Rectal smooth muscle tissue (tissue), 1 donor: ENCODE data around the gene TSLP.

Source experiments
- H3K27ac ChIP-seq: one replicate; pipeline ENCODE4 v1.7.0; 2013; ENCODE audit warnings: low read depth, low read length, inconsistent platforms
- H3K27me3 ChIP-seq: one replicate; pipeline ENCODE4 v1.7.0; 2013; ENCODE audit warnings: low read length; ENCODE audit not compliant: control insufficient read depth, insufficient read depth
- H3K36me3 ChIP-seq: one replicate; pipeline ENCODE4 v1.7.0; 2013; ENCODE audit warnings: low read length; ENCODE audit not compliant: control insufficient read depth, insufficient read depth
- H3K4me1 ChIP-seq: one replicate; pipeline ENCODE4 v1.7.0; 2013; ENCODE audit warnings: low read length; ENCODE audit not compliant: control insufficient read depth, insufficient read depth
- H3K4me3 ChIP-seq: one replicate; pipeline ENCODE4 v1.7.0; 2013; ENCODE audit warnings: low read length
- H3K9ac ChIP-seq: one replicate; pipeline ENCODE4 v1.7.0; 2013; ENCODE audit warnings: low read length

TSLP gene

GRCh38 chr5:111072949-111073682 is 1.6 kb downstream of the TSLP start:
- Histone ChIP-seq H3K27ac (no peak overlapping the region), H3K27me3 (peaks cover 2% of the 10 kb centered on the region), H3K9ac (no peak overlapping the region), H3K36me3 (no peaks in the 10 kb centered on the region), H3K4me3 (peak overlapping the region; percentile 60), H3K4me1 (no peaks in the 10 kb centered on the region)

- Histone ChIP-seq H3K4me3 (no peak overlapping the region), H3K36me3 (no peaks in the 10 kb centered on the region), H3K27me3 (peaks cover 2% of the 10 kb centered on the region), H3K27ac (no peak overlapping the region), H3K9ac (no peak overlapping the region), H3K4me1 (no peaks in the 10 kb centered on the region)
These were observed 2.7 kb downstream of the TSLP start for GRCh38 chr5:111074244-111074643.

GRCh38 chr5:111075520-111075919 is 4.0 kb downstream of the TSLP start:
- H3K27me3 ChIP-seq = peaks cover 2% of the 10 kb centered on the region
- no peak overlapping the region for H3K9ac ChIP-seq
- H3K27ac ChIP-seq = no peak overlapping the region
- H3K36me3 ChIP-seq = no peaks in the 10 kb centered on the region
- no peak overlapping the region for H3K4me3 ChIP-seq
- H3K4me1 ChIP-seq = no peaks in the 10 kb centered on the region

- Histone ChIP-seq H3K4me3 (no peak overlapping the region), H3K4me1 (no peaks in the 10 kb centered on the region), H3K9ac (no peak overlapping the region), H3K27ac (no peak overlapping the region), H3K36me3 (no peaks in the 10 kb centered on the region), H3K27me3 (peaks cover 2% of the 10 kb centered on the region)
These were observed 4.6 kb downstream of the TSLP start for GRCh38 chr5:111076091-111076490.

- Histone ChIP-seq H3K27me3 (no peaks in the 10 kb centered on the region), H3K4me3 (no peak overlapping the region), H3K27ac (no peak overlapping the region), H3K36me3 (no peaks in the 10 kb centered on the region), H3K9ac (no peak overlapping the region), H3K4me1 (no peaks in the 10 kb centered on the region)
These were observed 6.2 kb downstream of the TSLP start for GRCh38 chr5:111077678-111078077.

- Histone ChIP-seq H3K36me3 (no peaks in the 10 kb centered on the region), H3K9ac (no peak overlapping the region), H3K27ac (no peak overlapping the region), H3K4me1 (no peaks in the 10 kb centered on the region), H3K4me3 (no peak overlapping the region), H3K27me3 (no peaks in the 10 kb centered on the region)
These were observed 8.3 kb downstream of the TSLP start for GRCh38 chr5:111079846-111080245.

GRCh38 chr5:111083323-111083722 is 11.8 kb downstream of the TSLP start:
- H3K4me1 ChIP-seq = no peaks in the 10 kb centered on the region
- H3K27ac ChIP-seq = no peak overlapping the region
- H3K9ac ChIP-seq = no peak overlapping the region
- no peak overlapping the region for H3K4me3 ChIP-seq
- H3K36me3 ChIP-seq = no peaks in the 10 kb centered on the region
- no peaks in the 10 kb centered on the region for H3K27me3 ChIP-seq

- Histone ChIP-seq H3K9ac (peak within 1 kb of the TSS; percentile 87), H3K4me1 (peaks cover 9% of the 10 kb centered on the region), H3K27ac (peak within 1 kb of the TSS; percentile 64), H3K27me3 (no peaks in the 10 kb centered on the region), H3K4me3 (peak within 1 kb of the TSS; percentile 93), H3K36me3 (peaks cover 4% of the 10 kb centered on the region)
These were observed 20.7 kb downstream of the TSLP start, which contains the start of gene WDR36 for GRCh38 chr5:111092062-111092853. Gene WDR36, plus strand, starts transcription at chr5:111092348. Its CDS starts 109 bp downstream, at chr5:111092457.

- Histone ChIP-seq H3K27me3 (no peaks in the 10 kb centered on the region), H3K4me1 (peaks cover 9% of the 10 kb centered on the region), H3K36me3 (peaks cover 15% of the 10 kb centered on the region), H3K27ac (no peak overlapping the region), H3K4me3 (no peak overlapping the region), H3K9ac (no peak overlapping the region)
These were observed 24.5 kb downstream of the TSLP start for GRCh38 chr5:111095982-111096381.

- H3K4me1 ChIP-seq = no peaks in the 10 kb centered on the region
- peaks cover 27% of the 10 kb centered on the region for H3K36me3 ChIP-seq
- H3K4me3 ChIP-seq = no peak overlapping the region
- no peak overlapping the region for H3K27ac ChIP-seq
- no peak overlapping the region for H3K9ac ChIP-seq
- H3K27me3 ChIP-seq = no peaks in the 10 kb centered on the region
These were observed 27.7 kb downstream of the TSLP start for GRCh38 chr5:111099058-111099778.

- Histone ChIP-seq H3K4me1 (no peaks in the 10 kb centered on the region), H3K4me3 (no peak overlapping the region), H3K36me3 (peaks cover 17% of the 10 kb centered on the region), H3K9ac (no peak overlapping the region), H3K27me3 (no peaks in the 10 kb centered on the region), H3K27ac (no peak overlapping the region)
These were observed 34.9 kb downstream of the TSLP start for GRCh38 chr5:111106320-111106948.

- no peaks in the 10 kb centered on the region for H3K4me1 ChIP-seq
- no peak overlapping the region for H3K27ac ChIP-seq
- no peaks in the 10 kb centered on the region for H3K27me3 ChIP-seq
- peaks cover 18% of the 10 kb centered on the region for H3K36me3 ChIP-seq
- H3K9ac ChIP-seq = no peak overlapping the region
- H3K4me3 ChIP-seq = no peak overlapping the region
These were observed 35.9 kb downstream of the TSLP start for GRCh38 chr5:111107371-111107770.
